DMS153 (cell line): Measurements from ENCODE around the gene ZNF69.
"Not testable (repeated sequence)": the region's sequence is repeated elsewhere in the genome, so short reads cannot be mapped to it uniquely, and the experiment has no call there.

Experiments
- DNase-seq: peaks from one replicate; lab custom pipeline; 2025; lab: John Stamatoyannopoulos, UW

ZNF69 gene

DNA sequence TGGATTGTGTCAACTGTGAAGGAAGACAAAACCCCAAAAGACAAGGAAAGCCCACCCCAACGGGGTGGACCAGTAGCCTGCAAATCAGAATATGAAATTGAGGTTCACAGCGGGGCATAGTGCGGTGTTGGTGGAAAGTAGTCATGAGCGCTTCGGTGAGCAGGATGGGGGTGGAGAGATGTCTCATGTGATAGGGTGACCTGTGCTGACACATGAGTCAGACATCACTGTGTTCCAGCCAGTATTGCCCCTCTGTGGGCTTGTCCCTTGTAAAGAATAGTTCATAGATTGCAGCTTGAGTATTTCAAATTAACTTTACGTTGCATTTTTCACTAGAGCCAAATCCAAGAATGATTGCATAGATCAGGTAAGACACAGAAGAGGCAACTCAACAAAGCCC, 7.3 kb downstream of the ZNF69 start:
- DNase-seq = no peak

GRCh38 chr19:11902228-11902627, 14.6 kb downstream of the ZNF69 start:
- no peak for DNase-seq

GRCh38 chr19:11905928-11906327, 18.3 kb downstream of the ZNF69 start:
- DNase-seq = no peak

DNA sequence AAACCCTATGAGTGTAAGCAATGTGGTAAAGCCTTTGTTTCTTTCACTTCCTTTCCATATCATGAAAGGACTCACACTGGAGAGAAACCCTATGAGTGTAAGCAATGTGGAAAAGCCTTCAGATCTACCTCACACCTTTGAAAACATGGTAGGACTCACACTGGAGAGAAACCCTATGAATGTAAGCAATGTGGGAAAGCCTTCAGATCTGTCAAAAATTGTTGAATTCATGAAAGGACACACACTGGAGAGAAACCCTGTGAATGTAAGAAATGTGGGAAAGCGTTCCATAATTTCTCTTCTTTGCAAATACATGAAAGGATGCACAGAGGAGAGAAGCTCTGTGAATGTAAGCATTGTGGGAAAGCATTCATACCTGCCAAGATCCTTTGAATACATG, 24.4 kb downstream of the ZNF69 start:
- DNase-seq = not testable (repeated sequence)

GRCh38 chr19:11914417-11915051, 27.0 kb downstream of the ZNF69 start:
- DNase-seq = not testable (repeated sequence)

GRCh38 chr19:11921852-11922495, 34.4 kb downstream of the ZNF69 start:
- no peak for DNase-seq

DNA sequence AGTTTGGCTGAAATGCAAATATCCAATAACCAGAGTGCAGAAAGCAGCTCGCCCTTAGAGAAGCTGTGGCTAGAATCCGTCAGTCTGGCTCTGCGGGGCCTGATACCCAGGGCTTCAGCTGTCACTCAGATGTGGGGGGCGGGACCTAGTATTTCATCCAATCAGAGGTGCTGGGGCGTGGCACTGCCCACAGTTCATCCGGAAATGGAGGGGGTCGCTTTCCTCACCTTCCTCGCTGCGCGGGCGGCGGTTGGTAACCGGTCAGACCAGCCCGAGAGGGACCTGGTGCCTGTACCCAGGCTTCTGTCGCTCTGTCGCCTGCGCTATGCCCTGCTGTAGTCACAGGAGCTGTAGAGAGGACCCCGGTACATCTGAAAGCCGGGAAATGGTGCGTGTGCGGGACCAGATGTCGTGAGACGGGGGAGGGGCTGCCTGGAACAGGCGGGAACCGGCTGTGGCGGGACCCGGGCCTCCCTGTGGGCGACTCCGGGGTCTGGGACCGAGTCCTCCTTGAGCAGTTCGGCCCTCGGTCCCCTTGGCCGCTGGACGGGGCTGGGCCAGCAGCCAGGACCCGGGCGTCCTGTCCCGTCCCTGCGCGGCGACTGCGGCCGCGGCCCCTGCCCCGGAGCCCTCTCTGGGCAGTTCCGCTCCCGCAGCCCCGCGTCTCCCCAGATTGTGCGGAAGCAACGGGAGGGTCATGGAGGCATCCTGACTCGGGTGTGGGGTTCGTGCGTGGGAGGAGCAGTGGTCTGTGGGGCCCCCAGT, 37.5 kb downstream of the ZNF69 start, which contains the start of gene ZNF700:
Gene ZNF700 (plus strand): TSS at position 222 of the 765 bp plus-strand sequence. CDS start 104 bp downstream, at position 326.
- peak; percentile 93 for DNase-seq

DNA sequence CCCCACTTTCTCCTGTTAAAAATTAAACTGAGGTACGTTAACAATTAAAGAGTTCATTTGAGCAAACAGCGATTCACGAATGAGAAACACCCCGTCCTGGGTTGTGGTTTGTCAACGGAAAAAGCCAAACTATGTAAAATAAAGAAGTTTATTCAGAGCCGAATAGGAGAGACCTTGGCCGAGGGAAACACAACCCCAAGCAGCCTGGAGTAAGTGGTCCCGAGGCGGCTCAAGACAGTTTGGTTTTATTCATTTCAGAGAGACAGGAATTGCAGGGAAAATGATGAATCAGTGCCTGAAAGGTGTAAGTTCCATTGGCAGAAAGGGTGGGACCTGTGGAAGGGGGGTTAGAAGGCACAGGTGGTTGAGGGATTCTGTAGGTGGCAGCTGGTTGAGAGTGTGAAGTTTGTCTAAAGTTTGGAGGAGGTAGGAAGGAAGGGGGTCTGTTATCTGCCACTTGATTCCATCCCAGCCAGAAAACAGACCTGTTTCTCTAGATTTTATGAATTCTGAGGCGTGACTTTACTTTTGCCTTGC, 38.1 kb downstream of the ZNF69 start:
- not testable (repeated sequence) for DNase-seq

- no peak for DNase-seq
These were observed 39.6 kb downstream of the ZNF69 start for GRCh38 chr19:11927227-11927626.

- no peak for DNase-seq
These were observed 43.5 kb downstream of the ZNF69 start for GRCh38 chr19:11931051-11931450.

GRCh38 chr19:11931513-11931912, 43.9 kb downstream of the ZNF69 start:
- no peak for DNase-seq

DNA sequence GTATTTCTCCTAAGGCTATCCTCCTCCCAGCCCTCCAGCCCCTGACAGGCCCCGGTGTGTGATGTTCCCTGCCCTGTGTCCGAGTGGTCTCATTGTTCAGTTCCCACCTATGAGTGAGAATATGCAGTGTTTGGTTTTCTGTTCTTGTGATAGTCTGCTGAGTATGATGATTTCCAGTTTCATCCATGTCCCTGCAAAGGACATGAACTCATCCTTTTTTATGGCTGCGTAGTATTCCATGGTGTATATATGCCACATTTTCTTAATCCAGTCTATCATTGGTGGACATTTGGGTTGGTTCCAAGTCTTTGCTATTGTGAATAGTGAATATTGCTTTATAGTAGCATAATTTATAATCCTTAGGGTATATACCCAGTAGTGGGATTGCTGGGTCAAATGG, 48.2 kb downstream of the ZNF69 start:
- not testable (repeated sequence) for DNase-seq

GRCh38 chr19:11938383-11938782, 50.8 kb downstream of the ZNF69 start:
- DNase-seq = not testable (repeated sequence)

GRCh38 chr19:11941361-11941887, 53.8 kb downstream of the ZNF69 start:
- DNase-seq = not testable (repeated sequence)

DNA sequence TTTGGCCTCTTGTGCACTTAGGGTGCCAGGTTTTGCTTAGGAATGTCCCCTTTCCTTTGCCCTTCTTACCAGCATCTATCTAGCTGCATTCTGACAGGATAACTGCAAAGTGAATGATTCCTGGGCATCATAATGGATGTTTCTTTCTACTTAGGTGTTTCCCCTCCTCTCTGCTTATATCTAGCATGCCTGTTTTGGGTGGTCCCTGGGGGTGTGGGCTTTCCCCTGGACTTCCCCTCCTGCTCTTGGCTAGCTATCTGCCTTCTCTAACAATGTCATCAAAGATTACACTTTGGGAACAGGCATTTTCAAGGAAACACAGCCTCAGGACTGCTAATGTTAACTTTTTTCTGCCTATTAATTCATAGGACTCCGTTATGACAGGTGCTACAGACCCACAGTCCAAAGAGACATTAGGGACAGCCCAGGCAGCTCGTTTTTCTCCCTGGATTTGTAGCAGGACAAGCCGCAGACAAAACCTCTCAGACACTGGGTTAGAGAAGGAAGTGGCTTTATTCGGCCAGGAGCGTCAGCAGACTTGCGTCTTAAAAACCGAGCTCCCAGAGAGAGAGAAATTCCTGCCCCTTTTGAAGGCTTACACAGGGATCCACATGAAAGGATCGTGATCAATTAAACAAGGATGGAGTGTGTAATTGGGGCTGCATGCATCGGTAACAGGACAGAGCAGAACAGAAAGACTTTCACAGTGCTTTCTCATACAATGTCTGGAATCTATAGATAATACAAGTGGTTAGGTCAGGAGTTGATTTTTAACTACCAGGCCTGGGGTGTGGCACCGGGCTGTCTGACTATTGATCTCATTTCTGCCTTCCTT, 54.6 kb downstream of the ZNF69 start:
- no peak for DNase-seq

DNA sequence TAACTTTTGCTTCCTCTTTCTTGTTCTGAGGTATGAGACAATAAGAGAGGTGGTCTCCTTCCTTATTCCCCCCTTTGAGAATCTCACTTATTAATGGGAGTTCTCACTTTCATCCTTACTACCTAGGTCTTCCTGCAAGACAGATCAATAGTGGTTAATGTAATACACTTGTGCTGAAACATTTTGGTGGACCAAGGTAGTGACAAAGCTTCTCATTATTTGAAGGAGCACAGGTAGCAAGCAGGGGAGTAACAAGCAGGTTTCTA, 55.2 kb downstream of the ZNF69 start:
- DNase-seq = no peak

DNA sequence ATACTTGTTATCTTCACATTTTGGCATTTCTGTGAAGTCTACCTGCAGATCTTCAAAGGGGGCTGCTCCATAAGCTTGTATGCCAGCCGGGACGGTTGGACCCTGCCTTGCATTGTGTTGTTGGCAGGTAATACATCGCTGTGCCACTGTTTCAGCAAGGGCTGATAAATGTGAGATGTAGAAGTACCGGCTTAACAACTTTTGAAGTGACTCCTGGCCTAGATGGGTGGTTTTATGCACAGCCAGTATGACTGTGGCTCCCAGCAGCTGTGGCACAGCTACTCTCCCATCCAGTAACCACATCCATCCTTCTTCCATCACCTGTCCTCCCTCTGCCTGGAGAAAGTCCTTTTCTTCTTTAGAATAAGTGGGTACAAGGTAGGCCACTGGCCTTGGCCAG, 57.1 kb downstream of the ZNF69 start:
- no peak for DNase-seq

DNA sequence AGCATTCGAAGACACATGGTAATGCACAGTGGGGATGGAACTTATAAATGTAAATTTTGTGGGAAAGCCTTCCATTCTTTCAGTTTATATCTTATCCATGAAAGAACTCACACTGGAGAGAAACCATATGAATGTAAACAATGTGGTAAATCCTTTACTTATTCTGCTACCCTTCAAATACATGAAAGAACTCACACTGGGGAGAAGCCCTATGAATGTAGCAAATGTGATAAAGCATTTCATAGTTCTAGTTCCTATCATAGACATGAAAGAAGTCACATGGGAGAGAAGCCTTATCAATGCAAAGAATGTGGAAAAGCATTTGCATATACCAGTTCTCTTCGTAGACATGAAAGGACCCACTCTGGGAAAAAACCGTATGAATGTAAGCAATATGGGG, 61.1 kb downstream of the ZNF69 start:
- DNase-seq = no peak

DNA sequence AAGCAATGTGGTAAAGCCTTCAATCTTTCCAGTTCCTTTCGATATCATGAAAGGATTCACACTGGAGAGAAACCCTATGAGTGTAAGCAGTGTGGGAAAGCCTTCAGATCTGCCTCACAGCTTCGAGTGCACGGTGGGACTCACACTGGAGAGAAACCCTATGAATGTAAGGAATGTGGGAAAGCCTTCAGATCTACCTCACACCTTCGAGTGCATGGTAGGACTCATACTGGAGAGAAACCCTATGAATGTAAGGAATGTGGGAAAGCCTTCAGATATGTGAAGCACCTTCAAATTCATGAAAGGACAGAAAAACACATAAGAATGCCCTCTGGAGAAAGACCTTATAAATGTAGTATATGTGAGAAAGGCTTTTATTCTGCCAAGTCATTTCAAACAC, 61.6 kb downstream of the ZNF69 start:
- DNase-seq = no peak

- DNase-seq = not testable (repeated sequence)
These were observed 62.1 kb downstream of the ZNF69 start for GRCh38 chr19:11949614-11950080.

DNA sequence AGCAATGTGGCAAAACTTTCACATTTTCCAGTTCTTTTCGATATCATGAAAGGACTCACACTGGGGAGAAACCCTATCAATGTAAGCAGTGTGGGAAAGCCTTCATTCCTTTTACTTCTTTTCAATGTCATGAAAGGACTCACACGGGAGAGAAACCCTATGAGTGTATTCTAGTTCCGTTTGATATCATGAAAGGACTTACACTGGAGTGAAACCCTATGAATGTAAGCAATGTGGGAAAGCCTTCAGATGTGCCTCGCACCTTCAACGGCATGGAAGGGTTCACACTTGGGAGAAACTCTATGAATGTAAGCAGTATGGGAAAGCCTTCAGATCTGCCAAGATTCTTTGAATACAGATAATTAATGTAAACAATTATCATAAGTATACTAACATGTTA, 62.7 kb downstream of the ZNF69 start:
- no peak for DNase-seq
